Measurements from ENCODE around the gene PARD3B.
A peak's percentile ranks its signal among the peaks of the same experiment; 100 is the strongest.

The PARD3B gene

GRCh38 chr2:204590063-204590462, 44.8 kb downstream of the PARD3B start:
- no peak for DNase-seq (ENCODE audit: low read depth)

DNA sequence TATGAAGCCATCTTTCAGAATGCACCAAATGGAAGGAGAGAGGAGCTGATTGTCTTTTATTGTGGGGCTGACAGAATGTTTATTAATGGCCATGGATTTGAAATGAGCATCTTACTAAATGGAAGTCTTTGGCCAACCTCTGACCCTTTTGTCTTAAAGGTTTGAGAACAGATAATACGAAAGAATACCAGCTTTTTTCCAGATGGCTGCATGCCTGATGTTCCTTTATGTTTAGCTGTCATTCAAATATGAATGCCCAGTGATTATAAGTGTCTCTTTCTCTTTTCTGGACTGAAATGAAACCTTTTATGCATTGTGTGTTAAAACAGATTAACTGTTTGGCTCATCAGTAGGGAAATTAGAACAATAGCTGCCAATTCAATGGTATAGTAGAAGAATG, 46.0 kb downstream of the PARD3B start:
- no peak for DNase-seq (ENCODE audit: low read depth)

DNA sequence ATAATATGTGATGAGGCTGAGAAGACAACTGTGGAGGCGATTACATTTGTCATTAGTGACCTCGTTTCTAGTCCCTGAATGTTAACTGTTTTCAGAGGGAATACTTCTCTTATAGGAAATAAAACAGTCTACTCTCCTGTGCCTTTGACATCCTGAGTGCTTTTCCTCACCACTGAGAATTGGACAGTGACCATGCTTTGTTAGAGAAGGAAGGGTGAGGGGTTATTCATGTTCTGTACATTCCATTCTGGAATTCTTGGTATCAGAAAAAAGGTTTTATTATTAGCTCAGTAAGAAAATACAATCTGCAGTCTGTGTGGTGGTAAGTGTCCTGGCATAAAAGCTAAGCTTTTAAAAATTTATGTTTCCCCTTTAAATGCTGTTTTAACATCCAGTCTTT, 58.8 kb downstream of the PARD3B start:
- DNase-seq (ENCODE audit: low read depth) = peak; percentile 16

- DNase-seq (ENCODE audit: low read depth) = peak; percentile 81
Measured at GRCh38 chr2:204608237-204608939, 63.1 kb downstream of the PARD3B start.

- DNase-seq (ENCODE audit: low read depth) = no peak
Measured at GRCh38 chr2:204611017-204611631, 65.8 kb downstream of the PARD3B start.

- no peak for DNase-seq (ENCODE audit: low read depth)
Measured at GRCh38 chr2:204611764-204612163, 66.5 kb downstream of the PARD3B start.

- DNase-seq (ENCODE audit: low read depth) = no peak
Measured at GRCh38 chr2:204613635-204614034, 68.4 kb downstream of the PARD3B start.

GRCh38 chr2:204615456-204615855, 70.2 kb downstream of the PARD3B start:
- DNase-seq (ENCODE audit: low read depth) = no peak

DNA sequence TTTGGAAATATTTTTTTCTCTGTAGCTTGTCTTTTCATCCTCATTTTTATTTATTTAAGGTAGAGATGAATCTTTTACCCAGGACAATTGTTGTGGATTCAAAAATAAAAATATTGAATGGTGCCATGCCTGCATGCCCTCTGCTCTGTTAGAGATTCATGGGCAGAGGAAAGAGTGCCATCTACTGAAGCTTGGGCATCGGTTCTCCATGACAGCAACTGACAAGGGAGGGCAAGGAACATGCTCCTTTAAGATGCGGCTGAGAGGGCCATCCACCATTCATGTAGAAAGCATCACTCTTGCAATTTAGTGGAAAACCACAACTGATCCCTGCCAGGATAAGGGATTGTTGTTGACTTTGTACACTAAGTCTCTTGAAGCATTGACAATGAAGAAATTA, 79.9 kb downstream of the PARD3B start:
- no peak for DNase-seq (ENCODE audit: low read depth)

- no peak for DNase-seq (ENCODE audit: low read depth)
Measured at GRCh38 chr2:204628926-204629712, 83.8 kb downstream of the PARD3B start.

DNA sequence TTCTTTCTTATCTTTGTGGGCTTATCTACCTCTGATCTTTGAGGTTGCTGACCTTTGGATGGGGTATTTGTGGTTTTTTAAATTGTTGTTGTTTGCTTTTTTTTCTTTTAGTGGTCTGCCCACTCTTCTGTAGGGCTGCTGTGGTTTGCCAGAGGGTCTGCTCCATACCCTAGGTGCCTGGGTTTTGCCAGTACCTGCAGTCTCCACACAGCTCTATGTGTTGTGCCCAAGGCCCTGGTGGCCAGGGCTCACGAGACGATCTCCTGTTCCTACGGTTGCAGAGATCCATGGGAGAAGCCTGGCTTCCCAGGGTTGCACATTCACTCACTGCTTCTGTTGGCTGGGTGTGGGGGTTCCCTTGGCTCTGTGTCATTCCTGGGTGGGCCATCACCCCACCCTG, 87.1 kb downstream of the PARD3B start:
- DNase-seq (ENCODE audit: low read depth) = no peak

GRCh38 chr2:204634564-204634963, 89.3 kb downstream of the PARD3B start:
- no peak for DNase-seq (ENCODE audit: low read depth)

- no peak for DNase-seq (ENCODE audit: low read depth)
Measured at GRCh38 chr2:204635478-204635877, 90.2 kb downstream of the PARD3B start.

DNA sequence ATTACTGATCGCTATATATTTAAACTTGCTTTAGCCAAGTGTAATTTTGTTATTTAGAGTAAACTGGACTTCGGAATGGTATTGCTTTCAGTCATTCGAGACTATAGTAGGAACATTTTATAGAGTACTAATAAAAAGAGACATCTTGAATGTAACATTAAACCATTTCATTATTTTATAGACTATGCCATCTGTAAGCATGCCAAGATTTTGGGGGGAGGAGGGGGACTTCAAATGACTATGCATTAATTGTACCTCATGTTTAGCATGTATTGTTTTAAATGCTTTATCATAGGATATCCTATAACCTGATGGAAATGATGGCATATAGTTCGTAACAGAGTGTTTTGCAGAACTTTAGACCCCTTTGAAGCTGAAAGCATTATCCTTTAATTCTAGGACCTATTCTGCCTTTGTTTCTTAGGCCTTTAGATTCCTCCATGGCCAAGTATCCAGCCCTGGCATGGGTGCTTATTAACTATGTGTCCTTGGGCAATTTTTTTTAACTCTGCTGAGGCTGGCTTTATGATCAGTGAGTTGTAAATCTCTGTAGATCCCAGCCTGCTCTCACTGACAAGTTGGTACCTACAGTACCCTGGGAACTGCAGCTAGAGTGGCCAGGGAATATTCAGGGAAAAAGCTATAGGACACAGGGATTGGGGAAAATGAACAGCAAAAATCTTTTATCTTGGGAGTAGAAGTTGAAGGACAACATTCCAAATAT, 93.4 kb downstream of the PARD3B start:
- no peak for DNase-seq (ENCODE audit: low read depth)

- DNase-seq (ENCODE audit: low read depth) = no peak
Measured at GRCh38 chr2:204643326-204643725, 98.1 kb downstream of the PARD3B start.

DNA sequence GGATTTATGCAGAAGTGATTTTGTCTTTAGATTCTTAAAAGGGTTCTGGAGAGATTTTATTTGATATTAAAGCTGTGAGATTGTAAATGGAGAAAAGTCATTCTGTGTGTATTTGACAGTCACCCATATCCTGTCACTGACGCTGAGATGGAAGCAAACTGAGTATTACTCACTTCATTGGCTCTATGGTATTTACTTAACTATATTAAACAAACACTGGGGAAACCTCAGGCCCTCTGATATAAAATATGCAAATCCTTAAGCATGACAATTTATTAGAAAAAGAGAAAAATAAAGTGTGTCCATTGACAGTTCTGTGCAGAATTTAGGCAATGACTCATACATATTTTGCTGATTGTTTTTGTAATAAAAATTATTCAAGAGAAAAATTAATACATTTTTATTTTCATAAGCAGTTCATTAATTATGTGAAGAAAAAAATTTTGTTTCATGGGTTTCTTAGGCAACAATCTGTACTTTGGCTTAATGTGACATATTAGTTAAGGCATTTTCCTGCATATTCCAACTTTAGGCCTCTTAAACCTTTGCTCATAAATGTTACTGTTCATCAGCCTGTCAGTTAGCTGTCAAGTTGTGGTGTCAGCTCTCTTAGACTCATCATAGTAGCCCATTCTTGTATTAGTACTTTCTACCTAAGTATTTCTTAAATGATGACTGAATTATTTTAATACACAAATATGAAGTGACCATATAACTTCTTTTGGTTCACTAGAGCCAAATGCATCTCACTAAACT, 99.9 kb downstream of the PARD3B start:
- no peak for DNase-seq (ENCODE audit: low read depth)

GRCh38 chr2:204647626-204648025, 102.4 kb downstream of the PARD3B start:
- DNase-seq (ENCODE audit: low read depth) = no peak

DNA sequence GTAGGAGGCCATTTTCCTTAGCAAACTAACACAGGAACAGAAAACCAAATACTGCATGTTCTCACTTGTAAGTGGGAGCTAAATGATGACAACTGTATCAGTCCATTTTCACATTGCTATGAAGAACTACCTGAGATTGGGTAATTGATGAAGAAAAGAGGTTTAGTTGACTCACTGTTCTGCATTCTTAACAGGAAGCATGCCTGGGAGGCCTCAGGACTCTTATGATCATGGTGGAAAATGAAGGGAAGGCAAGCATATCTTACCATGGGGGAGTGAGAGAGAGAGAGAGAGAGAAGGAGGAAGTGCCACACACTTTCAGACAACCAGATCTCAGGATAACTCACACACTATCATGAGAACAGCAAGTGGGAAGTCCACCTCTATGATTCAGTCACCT, 105.3 kb downstream of the PARD3B start:
- DNase-seq (ENCODE audit: low read depth) = no peak

GRCh38 chr2:204652063-204652462, 106.8 kb downstream of the PARD3B start:
- no peak for DNase-seq (ENCODE audit: low read depth)

DNA sequence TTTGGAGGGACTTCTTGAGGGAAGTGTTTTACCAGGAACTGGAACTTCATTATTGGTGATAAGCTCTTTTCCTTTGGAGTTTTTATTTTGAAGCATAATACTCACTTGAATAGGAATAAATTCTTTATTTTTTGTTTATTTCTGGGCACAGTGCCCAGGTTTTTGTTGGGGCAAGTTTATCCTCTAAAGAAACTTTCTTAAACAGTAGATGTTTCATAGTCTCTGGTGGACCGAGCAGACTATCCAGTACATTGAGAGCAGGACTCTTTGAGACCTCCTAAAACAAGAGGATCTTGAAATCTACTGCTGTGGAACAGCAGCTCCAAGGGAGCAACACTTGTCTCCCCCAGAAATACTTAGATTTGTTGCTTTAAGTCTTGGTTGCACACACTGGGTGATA, 109.4 kb downstream of the PARD3B start:
- no peak for DNase-seq (ENCODE audit: low read depth)

DNA sequence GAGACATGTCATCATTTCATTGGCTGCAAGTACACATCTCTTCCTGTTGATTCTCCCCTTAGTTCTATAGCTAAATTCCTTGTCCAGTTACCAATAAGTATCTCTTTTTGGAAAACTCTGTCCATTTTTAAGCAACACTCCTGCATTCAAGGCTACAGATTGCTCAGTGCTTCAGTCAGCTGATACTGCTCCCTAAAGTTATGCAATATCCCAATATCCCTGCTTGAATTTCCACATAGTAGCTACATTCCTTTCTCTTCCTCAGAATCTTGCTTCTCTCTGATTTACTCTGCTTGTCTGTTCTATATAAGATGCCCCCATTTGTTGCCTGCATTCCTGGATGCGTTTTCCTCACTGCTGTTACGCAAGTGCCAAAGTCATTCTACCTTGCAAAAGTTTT, 109.8 kb downstream of the PARD3B start:
- DNase-seq (ENCODE audit: low read depth) = peak; percentile 63

DNA sequence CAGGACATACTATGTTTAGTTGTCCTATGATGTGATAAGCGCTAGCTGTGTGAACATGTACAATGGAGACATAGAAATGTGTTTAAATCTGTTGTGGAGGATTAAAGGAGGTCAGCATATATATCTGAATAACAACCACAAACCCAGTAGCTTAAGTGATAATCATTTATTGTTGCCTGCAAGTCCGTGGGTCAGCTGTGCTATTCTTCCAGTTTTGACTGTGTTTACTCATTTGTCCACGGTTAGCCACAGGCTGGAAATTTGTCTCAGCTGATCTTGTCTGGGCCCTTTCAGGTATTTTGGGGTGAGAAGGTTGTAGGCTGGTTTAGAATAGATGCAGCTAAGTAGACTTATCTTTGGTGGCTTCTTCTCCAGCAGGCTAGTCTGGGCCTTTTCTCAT, 110.4 kb downstream of the PARD3B start:
- DNase-seq (ENCODE audit: low read depth) = no peak

All from GM04503 (cell line).